Inflammatory macrophage treated with lipopolysaccharide for 1 hour (primary cell): Measurements from ENCODE around the gene DDHD1.
"Not testable (repeated sequence)": the region's sequence is repeated elsewhere in the genome, so short reads cannot be mapped to it uniquely, and the experiment has no call there.

Source experiments
- DNase-seq, 2 donors: peaks; one replicate each; pipeline ENCODE4 v3.0.0-alpha.2; 2020 to 2022

The DDHD1 gene

GRCh38 chr14:53151523-53152183 lies 1.5 kb downstream of the DDHD1 start:
- peak in 1 of 2 donors; percentile 13 for DNase-seq

GRCh38 chr14:53149668-53150316 lies 3.3 kb downstream of the DDHD1 start:
- peak in 1 of 2 donors; percentile 13 for DNase-seq

GRCh38 chr14:53148671-53149070 lies 4.5 kb downstream of the DDHD1 start:
- DNase-seq, result no peak

- DNase-seq, result no peak
Observed at GRCh38 chr14:53147893-53148292, 5.2 kb downstream of the DDHD1 start.

- DNase-seq, result no peak
Observed at GRCh38 chr14:53147208-53147607, 5.9 kb downstream of the DDHD1 start.

- DNase-seq, result no peak
Observed at GRCh38 chr14:53146739-53147138, 6.4 kb downstream of the DDHD1 start.

- no peak for DNase-seq
Observed at GRCh38 chr14:53144244-53144643, 8.9 kb downstream of the DDHD1 start.

GRCh38 chr14:53140585-53140984 lies 12.5 kb downstream of the DDHD1 start:
- DNase-seq, result no peak

- no peak for DNase-seq
Observed at GRCh38 chr14:53137568-53138203, 15.4 kb downstream of the DDHD1 start.

- DNase-seq, result not testable (repeated sequence)
Observed at GRCh38 chr14:53130491-53130890, 22.6 kb downstream of the DDHD1 start.

GRCh38 chr14:53128303-53129028 lies 24.7 kb downstream of the DDHD1 start:
- no peak for DNase-seq

GRCh38 chr14:53127832-53128231 lies 25.3 kb downstream of the DDHD1 start:
- peak in 1 of 2 donors; percentile 30 for DNase-seq

- DNase-seq, result no peak
Observed at GRCh38 chr14:53127151-53127550, 26.0 kb downstream of the DDHD1 start.

GRCh38 chr14:53126731-53127130 lies 26.4 kb downstream of the DDHD1 start:
- DNase-seq, result peak in 1 of 2 donors; percentile 23

GRCh38 chr14:53124786-53125185 lies 28.3 kb downstream of the DDHD1 start:
- peak; percentile 62 to 76 for DNase-seq

GRCh38 chr14:53121419-53121818 lies 31.7 kb downstream of the DDHD1 start:
- DNase-seq, result not testable (repeated sequence)

- DNase-seq, result not testable (repeated sequence)
Observed at GRCh38 chr14:53117479-53117878, 35.6 kb downstream of the DDHD1 start.

- no peak for DNase-seq
Observed at GRCh38 chr14:53113989-53114388, 39.1 kb downstream of the DDHD1 start.

- DNase-seq, result no peak
Observed at GRCh38 chr14:53110096-53110495, 43.0 kb downstream of the DDHD1 start.

GRCh38 chr14:53109105-53110041 lies 43.8 kb downstream of the DDHD1 start:
- DNase-seq, result no peak

GRCh38 chr14:53108292-53109104 lies 44.6 kb downstream of the DDHD1 start:
- DNase-seq, result peak; percentile 20 to 49
